ENCODE measurements around the gene TACR2.

The TACR2 gene

DNA sequence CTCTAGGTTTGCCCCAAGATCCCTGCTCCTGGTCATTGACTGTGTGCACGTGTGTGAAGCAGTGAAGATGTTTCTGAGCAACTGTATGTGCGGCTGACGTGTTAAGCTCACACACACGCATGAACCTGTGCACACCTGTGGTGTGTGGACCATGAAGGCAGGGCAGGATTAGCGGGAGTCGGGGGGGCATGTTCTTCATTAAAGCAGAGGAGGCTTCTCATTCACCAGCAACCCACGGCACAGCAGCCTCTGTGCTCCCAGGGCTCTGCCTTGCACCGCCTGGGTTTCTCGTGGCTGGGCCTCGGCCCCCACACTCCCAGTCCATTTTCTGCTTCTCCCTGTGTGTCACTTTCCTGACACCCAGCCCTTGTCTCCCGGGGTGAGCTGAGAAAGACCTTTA lies 824 bp upstream of the TACR2 start:
- no peak for DNase-seq

DNA sequence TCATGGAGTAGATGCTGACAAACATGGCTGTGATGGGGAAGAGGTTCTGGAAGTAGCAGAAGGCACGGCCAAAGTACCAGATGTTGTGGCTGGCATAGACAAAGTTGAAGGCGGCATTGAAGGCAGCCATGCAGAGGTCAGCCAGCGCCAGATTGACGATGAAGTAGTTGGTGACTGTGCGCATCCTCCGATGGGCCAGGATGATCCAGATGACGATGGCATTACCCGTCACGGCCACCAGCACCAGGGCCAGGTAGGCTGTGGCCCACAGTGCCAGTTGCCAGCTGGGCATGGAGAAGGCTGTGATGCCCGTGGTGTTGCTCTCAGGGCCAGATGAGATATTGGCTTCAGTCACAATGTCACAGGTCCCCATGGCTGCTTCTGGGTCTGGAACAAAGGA lies 767 bp downstream of the TACR2 start:
- DNase-seq = no peak

DNA sequence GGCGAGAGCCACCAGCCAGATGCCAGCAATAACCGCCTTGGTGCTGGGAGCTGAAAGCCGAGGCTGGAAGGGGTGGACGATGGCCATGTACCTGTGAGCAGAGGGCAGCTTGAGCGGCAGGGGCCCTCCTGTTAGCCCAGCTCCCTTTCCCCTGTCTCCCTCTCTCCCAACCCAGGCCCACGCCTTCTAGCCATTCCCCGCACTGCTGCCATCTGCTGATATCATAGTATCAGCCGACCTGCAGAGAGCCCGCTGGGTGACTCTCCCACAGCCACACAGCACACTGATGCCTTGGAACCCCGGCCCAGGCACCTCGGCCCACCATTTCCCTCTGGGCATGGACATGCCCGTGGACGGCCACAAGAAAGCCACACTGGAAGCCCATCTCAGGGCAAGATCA lies 1.7 kb downstream of the TACR2 start:
- DNase-seq = no peak

DNA sequence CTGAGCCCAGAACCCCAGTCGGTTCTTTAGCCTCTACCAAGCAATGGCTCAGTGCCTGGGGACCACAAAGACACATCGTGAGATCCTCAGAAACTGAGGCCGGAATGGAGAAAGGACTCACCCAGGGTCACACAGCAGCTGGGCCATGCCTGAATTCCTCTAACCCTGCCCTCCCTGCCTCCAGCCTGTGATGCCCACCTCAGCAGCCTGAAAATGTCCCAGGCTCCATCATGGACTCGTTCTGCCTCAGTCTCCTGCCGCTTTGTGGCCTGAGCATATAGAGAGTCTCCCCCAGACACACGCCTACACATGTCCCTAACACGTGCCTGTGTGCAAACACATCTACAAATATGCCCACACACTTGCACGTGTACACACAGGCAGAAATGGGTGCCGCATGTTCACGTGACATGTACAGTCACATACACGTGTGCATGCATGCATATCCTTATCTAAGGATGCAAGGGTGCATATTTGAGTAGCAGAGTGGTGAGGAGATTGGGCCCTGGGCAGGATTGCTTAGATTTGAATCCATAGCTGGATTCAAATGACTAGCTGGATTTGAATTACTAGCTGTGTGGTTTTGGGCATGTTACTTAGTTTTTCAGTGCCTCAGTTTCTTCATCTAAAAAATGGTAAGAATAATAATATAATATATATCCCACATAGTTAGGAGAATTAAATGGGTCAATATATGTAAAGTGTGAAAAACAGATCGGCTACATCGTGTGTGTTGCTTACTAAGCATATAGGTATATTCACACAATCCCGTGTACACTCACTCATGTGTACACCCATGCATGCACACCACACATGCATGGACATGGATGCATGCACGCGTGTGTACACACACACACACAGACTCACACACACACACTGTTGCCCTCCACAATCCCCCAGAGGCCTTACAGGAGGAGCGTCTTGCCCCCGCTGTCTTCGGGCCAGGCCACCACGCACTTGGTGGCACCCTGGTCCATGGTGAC lies 2.4 kb downstream of the TACR2 start:
- no peak for DNase-seq

DNA sequence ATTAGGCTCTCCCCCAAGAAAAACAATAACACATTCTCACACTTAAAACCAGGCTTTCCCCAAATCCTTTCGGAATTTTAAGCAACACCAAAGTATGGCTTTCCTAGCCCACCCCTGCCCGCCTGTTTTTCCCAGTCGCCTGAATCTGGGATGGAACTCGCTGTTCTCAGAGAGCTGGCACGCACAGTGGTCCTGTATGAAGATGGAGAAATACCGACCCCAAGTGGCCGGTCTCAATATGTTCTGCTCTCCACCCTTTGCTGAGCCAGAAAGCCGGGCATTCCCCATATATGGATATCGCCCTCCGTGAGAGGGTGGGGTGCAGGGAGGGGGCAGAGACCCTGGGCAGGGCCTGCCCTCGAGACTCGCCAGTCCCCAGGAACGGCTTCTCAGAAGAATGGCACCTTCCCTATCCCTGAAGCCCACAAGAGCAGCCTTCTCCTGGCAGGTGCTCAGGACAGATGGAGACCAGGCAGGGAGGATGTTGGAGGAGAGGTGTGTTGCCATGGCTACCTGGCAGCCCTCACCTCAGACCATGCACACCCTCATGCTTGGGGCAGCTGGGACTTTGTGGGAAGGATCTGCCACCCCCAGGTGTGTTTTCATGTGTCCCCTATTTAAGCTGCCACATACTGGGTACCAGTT lies 3.4 kb downstream of the TACR2 start:
- DNase-seq = no peak

DNA sequence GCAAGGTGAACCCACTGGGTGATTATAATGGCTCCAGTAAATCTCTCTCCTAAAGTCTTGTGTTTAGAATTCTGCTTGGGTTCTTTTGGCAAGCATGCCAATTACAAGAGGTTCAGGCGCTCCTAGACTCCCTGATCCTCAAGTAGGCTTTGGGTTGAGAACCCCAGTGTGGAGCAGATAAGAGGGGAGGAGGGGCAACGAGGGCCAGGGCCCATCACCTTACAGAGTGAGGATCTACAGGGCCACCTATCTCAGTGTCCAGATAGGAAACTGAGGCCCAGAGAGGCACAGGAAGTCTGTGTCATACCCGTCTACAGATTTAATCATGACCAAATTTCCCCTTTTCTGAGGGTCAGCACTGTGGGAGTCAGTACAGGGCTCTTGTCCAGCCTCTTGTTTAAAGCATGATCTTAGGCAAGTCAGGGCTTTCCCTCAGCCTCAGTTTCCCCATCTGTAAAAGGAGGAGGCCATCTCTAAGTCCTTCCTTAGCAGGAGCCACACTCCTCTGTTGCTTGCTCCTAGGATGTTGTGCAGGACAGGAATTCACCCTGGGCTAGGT lies 4.4 kb downstream of the TACR2 start:
- DNase-seq = no peak

DNA sequence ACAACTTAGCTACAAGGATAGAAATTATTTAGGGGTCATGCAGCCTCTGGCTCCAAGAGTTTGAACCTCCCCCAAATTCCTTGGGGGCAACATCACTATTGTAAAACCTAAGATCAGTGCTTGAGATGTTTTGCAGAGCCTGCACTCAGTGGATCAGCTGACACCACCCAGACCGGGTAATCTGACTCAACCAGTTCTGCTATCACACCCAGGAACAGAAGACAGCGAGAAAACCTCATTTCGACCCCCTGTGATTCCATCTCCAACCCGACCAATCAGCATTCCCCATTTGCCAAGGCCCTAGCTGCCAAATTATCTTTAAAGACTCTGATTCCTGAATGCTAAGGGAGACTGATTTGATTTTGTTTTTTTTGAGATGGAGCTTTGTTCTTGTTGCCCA lies 5.2 kb downstream of the TACR2 start:
- DNase-seq = no peak

DNA sequence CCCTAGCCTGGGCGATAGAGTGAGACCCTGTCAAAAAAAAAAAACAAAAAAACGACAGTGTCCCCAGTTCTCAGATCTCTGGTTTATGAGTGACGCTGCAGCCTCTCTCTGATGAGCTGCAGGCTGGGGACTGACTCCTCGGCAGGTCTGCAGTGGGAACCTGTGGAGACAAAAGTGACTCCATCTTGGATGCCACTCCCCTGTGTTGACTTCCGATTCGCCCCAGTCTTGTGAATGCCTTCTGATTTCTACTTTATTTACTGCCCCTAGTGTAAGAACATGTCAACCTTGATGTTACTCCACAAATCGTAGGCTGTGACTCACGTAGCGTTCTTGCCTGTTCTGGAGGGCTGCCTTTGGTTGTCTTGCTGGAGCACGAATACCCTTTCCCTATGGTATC lies 6.2 kb downstream of the TACR2 start:
- no peak for DNase-seq

DNA sequence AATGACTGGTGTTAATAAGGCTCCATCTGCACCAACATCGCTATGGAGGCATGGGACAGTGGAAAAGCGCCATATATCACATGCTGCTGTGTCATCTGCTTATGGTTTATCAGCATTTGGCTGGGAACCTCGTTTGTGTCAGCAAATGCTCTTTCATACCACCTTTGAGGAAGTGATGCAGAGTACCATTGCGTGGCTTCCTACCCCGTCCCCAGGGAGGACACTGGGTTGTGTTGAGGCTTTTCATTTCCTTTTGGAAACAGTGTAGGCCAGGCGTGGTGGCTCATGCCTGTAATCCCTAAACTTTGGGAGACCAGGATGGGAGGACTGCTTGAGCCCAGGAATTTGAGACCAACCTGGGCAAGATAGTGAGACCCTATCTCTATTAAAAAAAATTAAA lies 6.8 kb downstream of the TACR2 start:
- DNase-seq = no peak

DNA sequence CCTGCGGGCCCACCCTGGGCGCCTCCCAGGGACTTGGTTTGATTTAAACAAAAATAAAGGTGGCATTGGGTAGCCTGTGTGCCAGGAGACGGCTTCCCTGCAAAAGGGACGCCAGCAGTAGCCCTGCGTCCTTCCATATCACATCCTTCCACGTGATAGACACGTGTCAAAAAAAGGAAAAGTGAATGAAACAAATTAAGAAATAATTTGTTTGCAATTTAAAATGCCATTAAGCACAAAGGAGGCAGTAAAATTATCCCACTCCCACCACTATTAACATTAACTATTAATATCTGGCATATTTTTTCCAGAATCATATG lies 7.6 kb downstream of the TACR2 start:
- DNase-seq = no peak

DNA sequence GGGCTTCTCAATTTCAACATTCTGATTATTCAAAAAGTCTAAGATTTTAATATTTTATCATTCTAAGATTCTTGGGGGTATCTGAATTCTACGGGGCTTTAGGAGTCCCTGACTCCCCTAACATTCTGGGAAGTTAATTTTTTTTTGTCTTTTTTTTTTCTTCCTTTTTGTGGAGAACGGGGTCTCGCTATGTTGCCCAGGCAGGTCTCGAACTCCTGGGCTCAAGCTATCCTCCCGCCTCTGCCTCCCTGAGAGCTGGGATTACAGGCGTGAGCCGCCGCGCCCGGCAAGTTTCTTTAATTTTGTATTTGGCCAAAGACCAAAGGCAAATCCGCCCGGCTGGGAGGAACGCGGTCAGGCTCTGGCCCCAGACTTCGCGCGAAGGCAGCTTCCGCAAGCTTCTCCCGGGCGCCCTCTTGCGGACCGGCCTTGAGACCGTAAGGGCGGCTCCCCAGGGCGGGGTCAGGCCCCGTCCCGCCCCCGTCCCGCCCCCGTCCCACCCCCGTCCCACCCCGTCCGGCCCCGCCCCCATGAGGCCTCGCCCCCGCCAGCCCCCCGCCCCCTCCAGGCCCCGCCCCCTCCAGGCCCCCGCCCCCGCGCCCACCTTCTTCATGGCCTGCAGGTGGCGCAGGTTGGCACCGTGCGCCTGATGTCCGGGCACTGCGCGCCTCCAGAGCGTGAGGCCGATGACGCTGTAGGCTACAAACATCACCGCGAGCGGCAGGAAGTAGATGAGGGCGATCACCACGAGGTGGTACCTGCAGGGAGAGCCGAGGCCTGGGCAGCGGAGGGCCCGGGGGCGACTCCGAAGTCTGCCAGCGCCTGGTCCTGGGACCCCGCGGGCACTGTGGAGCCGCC lies 8.2 kb downstream of the TACR2 start:
- peak; percentile 93 for DNase-seq

DNA sequence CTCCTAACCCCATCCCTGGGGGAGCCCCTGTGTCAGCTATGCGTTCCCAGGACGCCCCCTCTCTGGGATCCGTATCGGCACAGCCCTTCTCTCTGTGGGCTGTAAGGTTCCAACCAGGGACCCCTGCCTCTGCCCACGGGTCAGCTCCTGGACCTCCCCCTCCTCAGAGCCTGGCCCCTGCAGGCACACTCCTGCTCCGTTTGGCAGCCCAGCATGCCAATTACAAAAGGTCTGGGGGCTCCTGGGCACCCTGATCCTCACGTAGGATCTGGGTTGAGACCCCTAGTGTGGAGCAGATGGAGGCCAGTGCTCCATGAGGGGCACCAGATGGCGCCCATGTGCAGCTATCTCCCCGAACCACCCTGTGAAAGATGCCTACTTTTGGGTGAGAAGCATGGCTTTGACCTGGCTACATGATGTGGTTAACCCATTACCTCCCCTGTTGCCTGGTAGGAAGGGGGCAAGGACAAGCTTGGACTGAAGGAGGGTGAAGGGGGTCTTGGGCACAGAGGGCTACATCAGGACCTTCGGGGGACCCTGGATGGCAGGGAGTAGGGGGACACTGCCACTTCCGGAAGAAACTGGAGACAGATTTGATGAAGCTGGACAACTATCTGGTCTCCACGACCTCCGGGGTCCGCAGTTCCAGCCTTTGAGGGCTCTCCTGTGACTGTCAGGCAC lies 9.0 kb downstream of the TACR2 start:
- no peak for DNase-seq

DNA sequence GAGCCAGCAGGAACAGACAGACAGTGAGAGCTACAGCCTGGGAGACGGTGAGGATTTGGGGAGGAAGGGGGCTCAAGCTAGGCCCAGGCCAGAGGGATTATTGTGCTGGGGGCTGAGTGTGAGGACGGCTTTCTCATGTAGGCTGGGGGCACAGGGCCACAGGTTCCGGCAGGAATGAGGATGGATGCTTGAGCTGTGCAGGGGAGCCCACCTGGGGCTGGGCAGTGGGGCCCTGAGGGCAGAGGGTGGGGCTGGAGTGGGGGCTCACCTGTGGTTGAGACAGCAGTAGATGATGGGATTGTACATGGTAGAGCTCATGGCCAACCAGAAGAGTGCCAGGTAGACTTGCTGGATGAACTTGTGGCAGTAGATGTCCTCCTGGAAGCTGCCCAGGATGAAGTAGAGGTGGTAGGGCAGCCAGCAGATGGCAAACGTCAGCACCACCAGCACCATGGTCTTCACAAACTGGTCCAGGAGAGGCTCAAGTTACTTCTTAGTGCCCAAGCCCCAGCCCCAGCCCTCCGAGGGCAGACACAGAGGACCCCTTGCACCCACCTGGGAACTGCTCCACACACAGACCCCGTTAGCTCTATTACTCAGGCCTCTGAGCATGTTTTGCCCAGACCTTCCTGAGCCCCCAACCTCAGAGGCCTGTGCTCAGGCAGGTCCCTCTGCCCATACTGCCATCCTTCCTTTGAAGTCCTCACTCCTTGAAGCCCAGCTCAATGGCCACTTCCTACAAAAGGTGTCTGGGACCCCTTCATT lies 9.7 kb downstream of the TACR2 start:
- no peak for DNase-seq

DNA sequence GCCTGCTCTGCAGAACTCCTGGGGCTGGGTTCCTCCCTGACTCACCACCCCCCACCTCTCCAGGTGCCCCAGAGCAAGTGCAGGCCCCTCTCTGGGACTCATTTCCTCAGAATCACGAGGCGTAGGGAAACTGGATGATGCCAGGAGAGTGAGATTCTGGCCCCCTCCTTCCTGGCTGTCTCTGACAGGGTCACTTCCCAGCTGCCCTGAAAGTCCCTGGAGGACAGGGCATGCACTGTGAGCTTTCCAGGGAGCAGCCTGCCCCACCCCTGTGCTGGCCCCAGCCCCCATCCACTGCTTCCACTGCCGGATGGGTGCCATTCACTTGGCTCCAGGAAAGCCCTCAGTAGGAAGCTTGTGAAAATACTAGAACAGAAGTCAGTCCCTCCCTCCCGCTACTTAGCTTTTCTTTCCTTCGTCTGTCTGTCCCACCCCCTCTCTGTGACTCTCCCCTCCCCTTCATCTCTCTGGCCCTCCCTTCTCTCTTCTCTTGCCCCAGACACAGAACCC lies 10.4 kb downstream of the TACR2 start:
- DNase-seq = no peak

DNA sequence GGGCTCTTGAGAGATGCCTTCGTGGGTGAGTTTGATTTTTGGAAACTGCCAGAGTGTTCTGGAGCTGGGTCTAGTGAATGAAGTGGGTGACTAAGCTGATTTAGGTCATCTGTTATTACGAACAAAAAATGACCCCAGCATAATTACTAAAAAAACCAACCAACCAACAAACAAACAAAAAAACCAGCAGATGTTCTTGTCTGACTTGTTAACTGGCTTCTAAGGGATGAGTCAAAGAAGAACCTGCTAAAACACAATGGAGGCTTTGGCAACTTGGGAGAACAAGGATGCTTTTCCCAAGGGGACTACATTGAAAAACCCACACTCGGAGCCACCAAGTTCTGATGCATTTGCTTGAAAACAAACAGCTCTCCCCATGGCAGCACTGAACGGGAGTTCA lies 11.5 kb downstream of the TACR2 start:
- no peak for DNase-seq

DNA sequence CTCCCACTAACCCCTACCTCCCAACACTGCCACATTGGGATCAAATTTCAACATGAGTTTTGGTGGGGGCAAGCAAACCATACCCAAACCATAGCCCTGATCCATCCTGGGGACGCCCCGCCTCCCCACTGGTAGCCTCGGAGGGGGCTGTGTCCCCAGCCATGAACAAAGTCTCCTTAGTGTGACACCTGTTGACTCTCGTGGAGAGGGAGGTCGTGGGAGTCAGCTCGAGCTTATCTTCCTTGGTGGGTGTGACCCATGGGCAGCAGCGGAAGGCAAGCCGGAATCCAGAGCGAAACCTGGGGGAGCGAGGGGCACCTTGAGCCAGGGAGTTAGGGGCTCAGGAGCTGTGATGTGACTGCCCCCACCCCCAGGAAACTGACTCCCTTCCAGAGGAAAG lies 11.9 kb downstream of the TACR2 start:
- DNase-seq = no peak

DNA sequence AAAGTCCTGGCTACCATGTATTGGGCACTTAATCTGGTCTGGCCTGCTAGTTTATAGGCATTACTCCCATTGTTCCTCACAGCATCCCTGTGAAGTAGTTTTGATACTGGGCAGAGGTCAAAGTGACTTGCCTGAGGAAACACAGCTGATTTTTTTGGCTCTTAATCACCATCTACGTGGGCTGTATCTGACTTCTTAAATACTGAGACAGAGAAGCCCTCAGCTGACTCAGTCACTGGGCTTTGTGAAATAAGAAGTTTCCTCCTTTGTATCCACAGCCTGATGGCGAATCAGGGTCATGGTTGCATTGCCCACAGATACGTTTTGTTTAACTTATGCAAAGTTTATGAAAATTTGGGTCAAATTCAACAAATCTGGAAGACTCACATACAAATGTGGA lies 13.2 kb downstream of the TACR2 start:
- DNase-seq = no peak

DNA sequence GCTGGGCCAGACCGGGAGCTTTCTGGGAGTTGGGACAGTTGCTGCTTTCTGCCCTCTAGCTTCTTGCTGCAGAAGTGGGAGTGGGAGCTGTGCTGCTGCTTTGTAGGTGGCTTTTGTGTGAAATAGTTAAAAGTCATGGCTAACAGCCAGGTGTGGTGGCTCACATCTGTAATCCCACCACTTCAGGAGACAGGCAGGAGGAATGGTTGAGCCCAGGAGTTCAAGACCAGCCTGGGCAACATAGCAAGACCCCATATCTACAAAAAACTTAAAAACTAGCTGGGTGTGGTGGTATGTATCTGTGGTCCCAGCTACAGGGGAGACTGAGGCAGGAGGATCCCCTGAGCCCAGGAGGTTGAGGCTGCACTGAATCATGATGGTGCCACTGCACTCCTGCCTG lies 13.7 kb downstream of the TACR2 start:
- no peak for DNase-seq

DNA sequence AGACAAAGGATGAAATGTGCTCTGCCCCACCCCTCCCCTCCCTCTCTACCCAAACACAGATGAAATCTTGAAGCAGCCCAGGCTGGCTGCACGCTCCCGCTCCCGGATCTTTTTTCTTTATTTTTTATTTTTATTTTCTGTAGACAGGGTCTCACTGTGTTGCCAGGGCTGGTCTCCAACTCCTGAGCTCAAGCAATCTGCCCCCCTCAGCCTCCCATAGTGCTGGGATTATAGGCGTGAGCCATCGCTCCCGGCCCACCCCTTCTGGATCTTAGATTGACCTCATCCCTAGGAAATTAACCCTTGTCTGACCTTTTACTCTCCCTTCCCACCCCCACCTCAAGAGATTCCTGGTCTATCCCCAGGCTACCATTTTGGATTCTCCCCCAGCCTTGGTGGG lies 14.3 kb downstream of the TACR2 start:
- no peak for DNase-seq

DNA sequence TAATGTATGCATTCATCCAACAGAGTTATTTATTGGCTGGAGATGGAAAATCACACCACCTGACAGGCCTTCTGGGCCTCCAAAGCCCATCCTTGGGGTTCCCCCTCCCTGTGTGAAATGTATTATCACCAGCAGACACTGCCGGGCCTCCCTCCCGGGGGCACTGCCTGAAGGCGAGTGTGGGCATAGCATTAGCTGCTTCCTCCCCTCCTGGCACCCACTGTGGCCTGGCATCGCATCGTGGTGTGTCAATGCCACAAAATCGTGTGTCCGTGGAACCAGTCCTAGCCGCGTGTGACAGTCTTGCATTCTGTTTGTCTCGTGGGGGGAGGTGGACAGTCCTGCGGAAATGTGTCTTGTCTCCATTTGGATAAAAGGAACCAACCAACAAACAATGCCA lies 15.3 kb downstream of the TACR2 start:
- no peak for DNase-seq

DNA sequence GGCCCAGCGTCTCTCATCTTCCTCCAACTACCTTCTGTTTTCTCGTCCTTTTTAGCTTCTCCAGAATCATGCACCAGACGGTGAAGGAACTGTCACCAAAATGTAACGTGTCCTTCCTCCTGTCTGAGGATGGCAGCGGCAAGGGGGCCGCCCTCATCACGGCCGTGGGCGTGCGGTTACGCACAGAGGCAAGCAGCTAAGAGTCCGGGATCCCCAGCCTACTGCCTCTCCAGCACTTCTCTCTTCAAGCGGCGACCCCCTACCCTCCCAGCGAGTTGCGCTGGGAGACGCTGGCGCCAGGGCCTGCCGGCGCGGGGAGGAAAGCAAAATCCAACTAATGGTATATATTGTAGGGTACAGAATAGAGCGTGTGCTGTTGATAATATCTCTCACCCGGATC lies 15.8 kb downstream of the TACR2 start:
- no peak for DNase-seq

DNA sequence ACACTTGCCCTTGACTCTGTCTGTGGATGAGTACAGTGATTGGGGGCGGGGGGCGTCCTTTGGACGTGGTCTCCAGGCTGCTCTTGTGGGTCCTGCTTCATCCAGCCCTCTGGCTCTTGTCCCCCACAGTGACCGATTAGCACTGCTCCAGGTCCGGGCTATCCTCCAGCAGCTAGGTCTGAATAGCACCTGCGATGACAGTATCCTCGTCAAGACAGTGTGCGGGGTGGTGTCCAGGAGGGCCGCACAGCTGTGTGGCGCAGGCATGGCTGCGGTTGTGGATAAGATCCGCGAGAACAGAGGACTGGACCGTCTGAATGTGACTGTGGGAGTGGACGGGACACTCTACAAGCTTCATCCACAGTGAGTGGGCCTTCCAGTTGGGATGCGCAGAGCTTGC lies 18.3 kb downstream of the TACR2 start:
- DNase-seq = no peak
